SIG-M5 treated with dmso at 0.1 percent for 504 hours (cell line): ENCODE results near the gene HLA-DPB1.

ENCODE experiments used
- DNase-seq: peaks from one replicate; lab custom pipeline; 2025; ENCODE audit not compliant: unreplicated experiment; lab: John Stamatoyannopoulos, UW

The HLA-DPB1 gene

DNA sequence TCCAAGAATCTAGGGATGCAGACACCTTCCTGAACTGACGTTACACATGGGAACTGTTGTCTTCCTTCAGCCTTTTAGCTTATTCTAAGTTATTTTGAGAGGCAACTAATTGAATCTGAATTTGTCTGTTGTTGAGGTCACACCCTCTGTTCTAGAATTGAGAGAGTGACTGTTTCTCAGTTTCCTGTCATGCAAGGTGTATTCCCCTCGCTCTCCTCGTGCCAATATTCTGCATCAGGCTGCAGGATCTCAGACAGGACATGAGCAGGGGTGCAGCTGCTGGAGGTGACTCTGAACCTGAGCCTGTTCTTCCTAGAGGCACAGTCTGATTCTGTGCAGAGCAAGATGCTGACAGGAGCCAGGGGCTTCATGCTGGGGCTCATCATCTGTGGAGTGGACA lies 52.5 kb downstream of the HLA-DPB1 start:
- no peak for DNase-seq

DNA sequence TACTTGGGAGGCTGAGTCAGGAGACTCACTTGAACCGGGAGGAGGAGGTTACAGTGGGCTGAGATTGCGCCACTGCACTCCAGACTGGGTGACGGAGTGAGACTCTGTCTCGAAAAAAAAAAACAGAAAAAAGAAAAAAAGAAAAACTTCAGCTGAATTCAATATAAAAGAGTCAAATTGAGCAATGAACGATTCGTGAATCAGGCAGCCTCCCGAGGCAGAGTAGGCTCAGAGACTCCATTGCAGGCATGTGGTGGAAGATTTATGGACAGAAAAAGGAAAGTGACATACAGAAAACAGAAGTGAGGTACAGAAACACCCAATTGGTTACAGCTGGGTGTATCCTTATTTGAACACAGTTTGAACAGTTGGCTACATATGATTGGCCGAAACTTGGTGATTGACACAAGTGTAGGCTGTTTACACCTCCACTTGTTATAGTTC lies 56.3 kb downstream of the HLA-DPB1 start:
- no peak for DNase-seq

DNA sequence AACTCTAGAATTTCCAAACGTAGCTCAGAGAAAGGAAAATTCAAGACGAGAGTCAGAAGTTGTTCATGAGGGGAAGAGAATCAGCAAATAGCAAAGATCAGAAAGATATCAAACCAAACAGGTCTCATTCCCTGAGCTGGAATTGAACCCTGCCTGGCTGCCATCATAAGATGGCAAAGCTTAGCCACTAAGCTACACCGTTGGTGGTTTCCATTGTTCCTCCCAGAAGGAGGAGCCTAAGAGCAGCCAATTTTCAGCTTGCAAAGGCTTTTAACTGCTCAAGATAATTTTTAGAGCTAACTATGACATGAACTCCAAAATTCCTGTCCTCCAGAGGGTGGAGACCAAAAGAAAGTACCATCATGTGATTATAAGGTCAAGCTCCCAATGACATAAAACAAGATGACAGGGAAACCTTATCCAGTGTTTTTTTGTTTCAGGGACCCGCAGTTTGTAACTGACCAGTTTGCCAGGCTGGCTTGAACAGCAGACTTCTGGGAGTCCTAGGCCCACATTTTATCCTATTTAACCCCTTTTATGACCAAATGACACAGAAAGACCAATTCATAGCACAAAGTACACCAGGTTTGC lies 60.6 kb downstream of the HLA-DPB1 start:
- DNase-seq: no peak
